ENCODE results near the gene VDAC1.

VDAC1 gene

DNA sequence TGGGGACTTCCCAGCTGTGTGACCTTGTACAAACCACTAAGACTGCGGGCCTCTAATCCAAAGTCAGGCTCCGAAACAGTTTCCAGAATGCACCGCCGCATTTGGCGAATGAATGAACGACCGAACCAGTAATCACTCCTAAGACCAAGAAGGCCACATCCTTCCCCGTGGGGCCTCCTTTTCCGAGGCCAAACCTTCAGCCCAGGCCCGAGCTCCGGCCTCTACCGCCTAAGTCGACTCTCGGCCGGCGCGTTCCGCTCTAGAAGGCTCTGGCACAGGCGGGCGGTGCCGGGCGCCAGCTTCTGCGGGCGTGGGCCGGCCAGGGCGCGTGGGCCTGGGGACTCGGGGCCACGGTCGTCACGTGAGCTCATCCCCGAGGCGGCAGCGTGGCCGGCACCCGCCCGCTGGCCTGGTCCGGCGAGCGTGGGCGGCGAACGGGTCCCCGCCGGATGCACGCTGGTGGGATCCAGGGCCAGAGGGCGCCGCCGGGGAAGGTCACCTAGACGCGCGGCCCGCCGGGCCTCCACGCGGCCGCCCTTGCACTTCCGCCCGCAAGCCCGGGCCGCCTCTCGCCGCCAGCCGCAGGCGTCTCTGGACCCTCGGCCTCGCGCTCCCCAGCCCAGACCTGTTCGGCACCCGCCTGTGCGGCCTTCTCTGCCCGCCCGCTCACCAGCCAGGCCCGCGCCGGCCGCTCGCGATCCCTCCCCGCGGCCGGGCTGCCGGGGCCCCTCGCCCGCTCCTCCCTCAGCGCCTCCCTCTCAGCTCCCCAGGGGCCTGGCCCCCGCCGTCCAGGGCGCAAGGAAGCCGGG lies 754 bp downstream of the VDAC1 start:
- H3K27ac ChIP-seq (ENCODE audit: low read length), result no peak overlapping the region

GRCh38 chr5:134003064-134003816 lies 1.5 kb downstream of the VDAC1 start:
- DNase-seq (ENCODE audit: low read depth, low spot score), result no peak
- WGBS (ENCODE audit: insufficient coverage, insufficient read length), result no CpG with 5 or more reads among the region's 11 CpGs

More for the DNA sequence above, 754 bp downstream of the VDAC1 start:
- no CpG with 5 or more reads among the region's 90 CpGs for WGBS (ENCODE audit: insufficient coverage, insufficient read length)
- H3K36me3 ChIP-seq (ENCODE audit: control insufficient read depth, insufficient read depth, low read length), result no peaks in the 10 kb centered on the region
- DNase-seq (ENCODE audit: low read depth, low spot score), result no peak
- no peaks in the 10 kb centered on the region for H3K27me3 ChIP-seq (ENCODE audit: control insufficient read depth, insufficient read depth, low read length)
- H3K4me1 ChIP-seq (ENCODE audit: control insufficient read depth, insufficient read depth, low read length), result peaks cover 8% of the 10 kb centered on the region
- no peaks in the 10 kb centered on the region for H3K9me3 ChIP-seq (ENCODE audit: control insufficient read depth, insufficient read depth, low read length)
- peak overlapping the region; percentile 67 for H3K4me3 ChIP-seq (ENCODE audit: low read length)

GRCh38 chr5:134001938-134002731 lies 2.6 kb downstream of the VDAC1 start:
- Histone ChIP-seq H3K4me3 (ENCODE audit: low read length) (no peak overlapping the region), H3K27ac (ENCODE audit: low read length) (no peak overlapping the region)
- WGBS (ENCODE audit: insufficient coverage, insufficient read length), result no CpG with 5 or more reads among the region's 13 CpGs

More at GRCh38 chr5:134003064-134003816, 1.5 kb downstream of the VDAC1 start:
- H3K9me3 ChIP-seq (ENCODE audit: control insufficient read depth, insufficient read depth, low read length), result no peaks in the 10 kb centered on the region
- no peaks in the 10 kb centered on the region for H3K36me3 ChIP-seq (ENCODE audit: control insufficient read depth, insufficient read depth, low read length)
- no peak overlapping the region for H3K27ac ChIP-seq (ENCODE audit: low read length)
- H3K4me1 ChIP-seq (ENCODE audit: control insufficient read depth, insufficient read depth, low read length), result peaks cover 8% of the 10 kb centered on the region
- H3K4me3 ChIP-seq (ENCODE audit: low read length), result peak overlapping the region; percentile 67; the same call in 1 of the 2 replicates
- H3K27me3 ChIP-seq (ENCODE audit: control insufficient read depth, insufficient read depth, low read length), result no peaks in the 10 kb centered on the region

DNA sequence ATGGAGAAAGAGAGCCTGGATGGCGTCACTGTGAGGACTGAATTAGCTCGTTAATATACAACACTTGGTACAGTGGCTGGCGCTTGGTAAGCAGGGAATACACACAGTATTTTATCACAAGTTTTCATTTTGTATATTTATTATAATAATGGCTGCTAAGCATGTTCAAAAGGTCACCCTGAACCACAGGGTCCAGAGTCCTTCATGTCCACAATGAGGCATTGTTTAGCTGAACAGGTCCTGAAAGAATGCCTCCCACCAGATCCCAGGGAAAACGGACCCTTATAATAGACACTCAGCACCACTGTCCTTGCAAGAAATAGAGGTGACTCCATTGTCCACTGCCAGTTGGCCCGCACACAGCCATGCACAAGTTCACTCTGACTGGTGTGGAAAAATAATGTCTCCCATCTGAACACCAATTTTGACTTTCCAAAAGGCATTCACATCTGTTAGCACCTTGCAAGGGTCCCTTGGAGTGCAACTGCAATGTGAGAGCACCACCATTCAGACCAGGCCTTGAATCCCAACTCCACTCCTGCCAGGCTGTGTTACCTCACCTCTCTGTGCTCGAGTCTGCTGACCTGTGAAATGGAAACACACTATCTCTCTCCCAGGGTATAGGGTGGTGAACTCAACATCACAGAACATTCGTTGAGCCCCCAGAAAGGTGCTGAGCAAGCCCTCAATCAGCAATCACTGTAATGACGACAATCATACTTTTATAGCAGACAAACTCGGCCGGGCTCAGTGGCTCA lies 3.9 kb downstream of the VDAC1 start:
- no CpG with 5 or more reads among the region's 10 CpGs for WGBS (ENCODE audit: insufficient coverage, insufficient read length)
- Histone ChIP-seq H3K27ac (ENCODE audit: low read length) (no peak overlapping the region), H3K27me3 (ENCODE audit: control insufficient read depth, insufficient read depth, low read length) (no peaks in the 10 kb centered on the region), H3K4me1 (ENCODE audit: control insufficient read depth, insufficient read depth, low read length) (peaks cover 8% of the 10 kb centered on the region), H3K36me3 (ENCODE audit: control insufficient read depth, insufficient read depth, low read length) (no peaks in the 10 kb centered on the region), H3K4me3 (ENCODE audit: low read length) (no peak overlapping the region), H3K9me3 (ENCODE audit: control insufficient read depth, insufficient read depth, low read length) (no peaks in the 10 kb centered on the region)
- DNase-seq (ENCODE audit: low read depth, low spot score), result no peak

More at GRCh38 chr5:134001938-134002731, 2.6 kb downstream of the VDAC1 start:
- no peaks in the 10 kb centered on the region for H3K27me3 ChIP-seq (ENCODE audit: control insufficient read depth, insufficient read depth, low read length)
- DNase-seq (ENCODE audit: low read depth, low spot score), result no peak
- H3K9me3 ChIP-seq (ENCODE audit: control insufficient read depth, insufficient read depth, low read length), result no peaks in the 10 kb centered on the region
- 0 out of 2 replicates have a peak, but pooled peaks cover 3% of the 10 kb centered on the region for H3K4me1 ChIP-seq (ENCODE audit: control insufficient read depth, insufficient read depth, low read length)
- H3K36me3 ChIP-seq (ENCODE audit: control insufficient read depth, insufficient read depth, low read length), result no peaks in the 10 kb centered on the region

GRCh38 chr5:134000091-134000511 lies 4.7 kb downstream of the VDAC1 start:
- Histone ChIP-seq H3K4me3 (ENCODE audit: low read length) (no peak overlapping the region), H3K4me1 (ENCODE audit: control insufficient read depth, insufficient read depth, low read length) (peaks cover 9% of the 10 kb centered on the region), H3K27me3 (ENCODE audit: control insufficient read depth, insufficient read depth, low read length) (no peaks in the 10 kb centered on the region), H3K9me3 (ENCODE audit: control insufficient read depth, insufficient read depth, low read length) (no peaks in the 10 kb centered on the region), H3K27ac (ENCODE audit: low read length) (no peak overlapping the region), H3K36me3 (ENCODE audit: control insufficient read depth, insufficient read depth, low read length) (no peaks in the 10 kb centered on the region)
- WGBS (ENCODE audit: insufficient coverage, insufficient read length), result no CpG with 5 or more reads among the region's 5 CpGs
- DNase-seq (ENCODE audit: low read depth, low spot score), result no peak

GRCh38 chr5:133998807-133999206 lies 6.0 kb downstream of the VDAC1 start:
- peaks cover 9% of the 10 kb centered on the region for H3K4me1 ChIP-seq (ENCODE audit: control insufficient read depth, insufficient read depth, low read length)
- no peaks in the 10 kb centered on the region for H3K36me3 ChIP-seq (ENCODE audit: control insufficient read depth, insufficient read depth, low read length)
- no peaks in the 10 kb centered on the region for H3K27me3 ChIP-seq (ENCODE audit: control insufficient read depth, insufficient read depth, low read length)

DNA sequence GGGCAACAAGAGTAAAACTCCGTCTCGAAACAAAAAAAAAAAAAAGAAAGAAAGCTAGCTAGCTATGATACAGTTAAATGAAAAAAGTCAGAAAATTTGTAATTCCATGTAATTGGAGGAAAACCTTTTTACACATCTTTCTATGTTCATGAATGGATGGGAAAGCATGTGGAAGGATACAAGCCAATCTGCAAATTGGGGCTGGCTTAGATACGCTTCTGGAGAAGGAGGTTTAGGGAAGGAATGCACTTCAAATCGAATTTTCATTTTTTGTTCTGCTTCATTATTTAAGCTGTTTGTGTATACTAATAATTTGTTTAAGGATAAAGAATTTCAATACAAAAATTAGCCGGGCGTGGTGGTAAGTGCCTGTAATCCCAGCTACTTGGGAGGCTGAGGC lies 6.7 kb downstream of the VDAC1 start:
- Histone ChIP-seq H3K36me3 (ENCODE audit: control insufficient read depth, insufficient read depth, low read length) (no peaks in the 10 kb centered on the region), H3K27ac (ENCODE audit: low read length) (no peak overlapping the region), H3K4me3 (ENCODE audit: low read length) (no peak overlapping the region), H3K4me1 (ENCODE audit: control insufficient read depth, insufficient read depth, low read length) (peaks cover 8% of the 10 kb centered on the region), H3K27me3 (ENCODE audit: control insufficient read depth, insufficient read depth, low read length) (no peaks in the 10 kb centered on the region), H3K9me3 (ENCODE audit: control insufficient read depth, insufficient read depth, low read length) (no peaks in the 10 kb centered on the region)
- no peak for DNase-seq (ENCODE audit: low read depth, low spot score)
- no CpG with 5 or more reads among the region's 6 CpGs for WGBS (ENCODE audit: insufficient coverage, insufficient read length)

More at GRCh38 chr5:133998807-133999206, 6.0 kb downstream of the VDAC1 start:
- Histone ChIP-seq H3K9me3 (ENCODE audit: control insufficient read depth, insufficient read depth, low read length) (no peaks in the 10 kb centered on the region), H3K27ac (ENCODE audit: low read length) (no peak overlapping the region), H3K4me3 (ENCODE audit: low read length) (no peak overlapping the region)
- DNase-seq (ENCODE audit: low read depth, low spot score), result no peak
- no CpG with 5 or more reads among the region's 7 CpGs for WGBS (ENCODE audit: insufficient coverage, insufficient read length)

DNA sequence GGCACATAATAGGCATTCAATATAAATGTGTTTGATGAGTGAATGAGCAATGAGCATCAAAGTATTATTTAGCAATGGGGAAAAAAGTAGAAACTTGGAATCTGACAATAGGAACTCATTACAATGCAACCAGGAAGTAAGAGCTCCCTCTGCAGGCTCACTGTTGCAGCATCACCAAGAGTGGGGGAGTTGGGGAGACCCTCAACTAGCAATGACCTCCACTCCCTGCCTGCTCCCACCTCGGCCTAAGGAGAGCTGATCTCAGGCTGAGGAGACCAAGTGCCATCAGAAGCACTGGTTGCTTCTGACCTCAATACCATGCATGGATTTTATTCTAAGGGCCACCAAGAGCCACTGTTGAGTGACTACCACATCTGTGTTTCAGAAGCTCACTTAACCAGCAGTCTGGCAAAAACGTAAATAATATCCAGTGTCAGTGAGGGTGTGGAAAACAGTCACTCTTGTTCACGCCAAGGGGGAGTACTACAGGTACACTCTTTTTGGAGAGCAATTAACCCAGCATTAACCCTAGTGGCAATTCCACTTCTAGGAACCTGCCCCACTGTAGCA lies 8.0 kb downstream of the VDAC1 start:
- no CpG with 5 or more reads among the region's 3 CpGs for WGBS (ENCODE audit: insufficient coverage, insufficient read length)
- peaks cover 7% of the 10 kb centered on the region for H3K4me1 ChIP-seq (ENCODE audit: control insufficient read depth, insufficient read depth, low read length)
- H3K27me3 ChIP-seq (ENCODE audit: control insufficient read depth, insufficient read depth, low read length), result no peaks in the 10 kb centered on the region
- H3K9me3 ChIP-seq (ENCODE audit: control insufficient read depth, insufficient read depth, low read length), result no peaks in the 10 kb centered on the region
- no peak for DNase-seq (ENCODE audit: low read depth, low spot score)
- H3K27ac ChIP-seq (ENCODE audit: low read length), result no peak overlapping the region
- no peak overlapping the region for H3K4me3 ChIP-seq (ENCODE audit: low read length)
- no peaks in the 10 kb centered on the region for H3K36me3 ChIP-seq (ENCODE audit: control insufficient read depth, insufficient read depth, low read length)

DNA sequence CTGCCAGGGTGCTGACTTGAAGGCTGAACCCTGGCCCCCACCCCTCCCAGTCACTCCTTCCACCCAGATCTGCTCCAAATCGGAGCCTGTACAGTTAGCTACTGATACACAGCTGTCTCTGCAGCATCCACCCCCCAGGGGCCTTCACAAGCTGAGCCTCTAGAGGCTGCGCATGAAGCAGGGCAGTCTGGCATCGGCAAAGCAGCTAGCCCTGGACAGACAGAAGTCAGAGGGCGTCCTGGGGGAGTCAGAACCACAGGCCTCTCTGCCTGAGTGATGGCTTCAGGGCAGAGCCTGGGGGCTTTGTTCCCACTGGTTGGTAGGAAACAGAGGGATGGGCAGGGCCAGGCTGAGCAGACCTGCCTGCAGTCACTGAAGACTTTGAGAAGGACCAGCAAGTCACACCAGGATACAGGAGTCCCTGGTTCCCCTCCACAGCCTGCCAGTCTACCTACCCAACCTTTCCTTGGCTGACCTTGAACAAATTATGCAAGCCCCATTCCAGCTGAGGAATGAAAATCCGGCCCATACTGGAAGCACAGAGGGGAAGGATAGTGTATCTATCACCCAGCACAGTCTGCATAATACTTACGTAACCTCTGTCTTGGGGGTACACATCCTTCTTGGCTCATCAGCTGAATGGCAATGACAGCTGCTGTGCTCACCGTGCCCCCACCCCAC lies 8.8 kb downstream of the VDAC1 start:
- no peaks in the 10 kb centered on the region; the same call in 1 of the 2 replicates for H3K36me3 ChIP-seq (ENCODE audit: control insufficient read depth, insufficient read depth, low read length)
- no peak for DNase-seq (ENCODE audit: low read depth, low spot score)
- H3K4me1 ChIP-seq (ENCODE audit: control insufficient read depth, insufficient read depth, low read length), result peaks cover 7% of the 10 kb centered on the region
- H3K27me3 ChIP-seq (ENCODE audit: control insufficient read depth, insufficient read depth, low read length), result no peaks in the 10 kb centered on the region
- no peak overlapping the region for H3K4me3 ChIP-seq (ENCODE audit: low read length)
- H3K27ac ChIP-seq (ENCODE audit: low read length), result no peak overlapping the region
- no CpG with 5 or more reads among the region's 7 CpGs for WGBS (ENCODE audit: insufficient coverage, insufficient read length)
- H3K9me3 ChIP-seq (ENCODE audit: control insufficient read depth, insufficient read depth, low read length), result no peaks in the 10 kb centered on the region

Data from iPS DF 6.9 (cell line).